Neutrophil (primary cell): Measurements from ENCODE around the gene USP5.

Experiments
- H3K27ac ChIP-seq: fragments of 200-600 bp; sonication (generic); 2 replicates; pipeline ENCODE4 v1.5.1; 2016; ENCODE audit warnings: mild to moderate bottlenecking, moderate library complexity
- H3K27me3 ChIP-seq: fragments of 200-600 bp; sonication (generic); 2 replicates; pipeline ENCODE4 v1.6.0; 2016; ENCODE audit warnings: mild to moderate bottlenecking
- H3K36me3 ChIP-seq: fragments of 200-600 bp; sonication (generic); 2 replicates; pipeline ENCODE4 v1.5.1; 2017
- H3K4me1 ChIP-seq, 2 experiments: fragments of 200-600 bp in 1 of 2; sonication (generic) in 1 of 2; 1 replicate in 1 of 2; 2 replicates in 1 of 2; pipeline versions ENCODE4 v1.5.1 to v1.6.1; 2013 to 2016; ENCODE audit warnings: low read depth in 1 of 2, low read length in 1 of 2, mild to moderate bottlenecking in 1 of 2, moderate library complexity in 1 of 2; ENCODE audit not compliant: control insufficient read depth in 1 of 2, insufficient read depth in 1 of 2
- H3K4me3 ChIP-seq, 2 experiments: fragments of 200-600 bp in 1 of 2; sonication (generic) in 1 of 2; 1 replicate in 1 of 2; 2 replicates in 1 of 2; pipeline ENCODE4 v1.5.1; 2013 to 2016; ENCODE audit warnings: low read depth in 1 of 2, low read length in 1 of 2, mild to moderate bottlenecking in 1 of 2, moderate library complexity in 1 of 2
- H3K9me3 ChIP-seq: fragments of 200-600 bp; sonication (generic); 2 replicates; pipeline ENCODE4 v1.5.1; 2016
- CTCF ChIP-seq: fragments of 200-600 bp; sonication (generic); IDR thresholded peaks from 2 replicates; pipeline ENCODE4 v1.5.1; 2016; ENCODE audit warnings: antibody characterized with exemption

Gene USP5

GRCh38 chr12:6830286-6830890 lies 21.6 kb upstream of the USP5 start:
- Histone ChIP-seq H3K9me3 (no peaks in the 10 kb centered on the region), H3K4me3 (no peak overlapping the region), H3K4me1 (peaks cover 21% of the 10 kb centered on the region in 2 experiments), H3K27ac (no peak overlapping the region), H3K36me3 (no peaks in the 10 kb centered on the region), H3K27me3 (peaks cover 57% of the 10 kb centered on the region)
- no peak for TF ChIP-seq CTCF

- TF ChIP-seq CTCF, result no peak
- no peaks in the 10 kb centered on the region for H3K36me3 ChIP-seq
Observed at GRCh38 chr12:6830999-6831398, 21.0 kb upstream of the USP5 start.

GRCh38 chr12:6831450-6831995 lies 20.4 kb upstream of the USP5 start:
- no peak overlapping the region for H3K4me3 ChIP-seq
- TF ChIP-seq CTCF, result no peak
- H3K27me3 ChIP-seq, result peaks cover 46% of the 10 kb centered on the region
- H3K36me3 ChIP-seq, result no peaks in the 10 kb centered on the region
- no peak overlapping the region for H3K27ac ChIP-seq
- H3K9me3 ChIP-seq, result no peaks in the 10 kb centered on the region
- peaks cover 23 to 24% of the 10 kb centered on the region in 2 experiments for H3K4me1 ChIP-seq

More at GRCh38 chr12:6830999-6831398, 21.0 kb upstream of the USP5 start:
- H3K27me3 ChIP-seq, result peaks cover 51% of the 10 kb centered on the region
- no peaks in the 10 kb centered on the region for H3K9me3 ChIP-seq
- H3K27ac ChIP-seq, result no peak overlapping the region
- no peak overlapping the region for H3K4me3 ChIP-seq
- peaks cover 23 to 24% of the 10 kb centered on the region in 2 experiments for H3K4me1 ChIP-seq

- Histone ChIP-seq H3K4me1 (peaks cover 23 to 24% of the 10 kb centered on the region in 2 experiments), H3K9me3 (no peaks in the 10 kb centered on the region), H3K36me3 (no peaks in the 10 kb centered on the region), H3K27ac (no peak overlapping the region), H3K4me3 (no peak overlapping the region), H3K27me3 (peaks cover 40% of the 10 kb centered on the region)
- TF ChIP-seq CTCF, result no peak
Observed at GRCh38 chr12:6832125-6832524, 19.8 kb upstream of the USP5 start.

GRCh38 chr12:6833189-6833890 lies 18.6 kb upstream of the USP5 start:
- no peaks in the 10 kb centered on the region for H3K9me3 ChIP-seq
- peaks cover 15 to 17% of the 10 kb centered on the region in 2 experiments for H3K4me1 ChIP-seq
- peaks cover 28% of the 10 kb centered on the region for H3K27me3 ChIP-seq
- no peak overlapping the region for H3K4me3 ChIP-seq
- no peak overlapping the region for H3K27ac ChIP-seq
- no peak for TF ChIP-seq CTCF
- H3K36me3 ChIP-seq, result no peaks in the 10 kb centered on the region
